GM21786 (cell line): ENCODE results near the gene WFDC10A.
"Not testable (repeated sequence)": the region's sequence is repeated elsewhere in the genome, so short reads cannot be mapped to it uniquely, and the experiment has no call there.

ENCODE experiments used
- ATAC-seq: cut with Tn5 transposase; IDR thresholded peaks from one replicate; pipeline ENCODE4 v1.9.1; 2021; ENCODE audit not compliant: unreplicated experiment

The WFDC10A gene

DNA sequence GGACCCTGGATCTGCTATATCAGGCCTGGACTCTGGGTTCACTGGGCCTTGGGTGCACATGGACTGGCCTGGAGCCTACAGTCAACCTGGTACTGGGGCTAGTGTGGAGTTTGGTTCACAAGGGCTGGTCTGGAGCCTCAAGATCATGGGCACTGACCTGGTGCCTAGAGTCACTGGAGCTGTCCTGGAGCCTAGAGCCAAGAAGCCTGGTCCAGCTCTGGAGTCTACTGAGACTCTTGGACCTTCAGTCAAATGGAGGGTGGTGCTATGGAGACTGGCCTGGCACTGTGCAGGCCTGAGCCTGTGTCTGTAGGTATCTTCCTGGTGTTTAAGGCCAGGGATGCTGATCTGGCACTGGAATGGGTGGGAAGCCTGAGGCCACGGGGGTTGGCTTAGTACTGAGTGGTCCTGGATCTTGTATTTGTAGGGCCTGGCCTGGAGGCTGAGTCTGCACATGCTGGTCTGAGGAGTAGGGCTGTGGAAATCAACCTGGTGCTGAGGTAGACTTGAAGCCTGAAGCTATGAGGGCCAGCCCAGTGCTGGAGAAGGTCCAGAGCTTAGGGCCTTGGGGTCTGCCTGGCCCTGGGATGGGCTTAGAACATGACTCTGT is 18.0 kb downstream of the WFDC10A start:
- ATAC-seq: no peak

- no peak for ATAC-seq
These were observed 19.8 kb downstream of the WFDC10A start for GRCh38 chr20:45649312-45649863.

DNA sequence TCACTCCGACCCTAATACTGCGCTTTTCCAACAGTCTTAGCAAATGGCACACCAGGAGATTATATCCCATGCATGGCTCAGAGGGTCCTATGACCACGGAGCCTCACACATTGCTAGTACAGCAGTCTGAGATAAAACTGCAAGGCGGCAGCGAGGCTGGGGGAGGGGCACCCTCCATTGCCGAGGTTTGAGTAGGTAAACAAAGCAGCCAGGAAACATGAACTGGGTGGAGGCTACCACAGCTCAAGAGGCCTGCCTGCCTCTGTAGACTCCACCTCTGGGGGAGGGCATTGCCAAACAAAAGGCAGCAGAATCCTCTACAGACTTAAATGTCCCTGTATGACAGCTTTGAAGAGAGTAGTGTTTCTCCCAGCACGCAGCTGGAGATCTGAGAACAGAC is 22.2 kb downstream of the WFDC10A start:
- not testable (repeated sequence) for ATAC-seq

- not testable (repeated sequence) for ATAC-seq
These were observed 27.5 kb downstream of the WFDC10A start for GRCh38 chr20:45657038-45657437.

DNA sequence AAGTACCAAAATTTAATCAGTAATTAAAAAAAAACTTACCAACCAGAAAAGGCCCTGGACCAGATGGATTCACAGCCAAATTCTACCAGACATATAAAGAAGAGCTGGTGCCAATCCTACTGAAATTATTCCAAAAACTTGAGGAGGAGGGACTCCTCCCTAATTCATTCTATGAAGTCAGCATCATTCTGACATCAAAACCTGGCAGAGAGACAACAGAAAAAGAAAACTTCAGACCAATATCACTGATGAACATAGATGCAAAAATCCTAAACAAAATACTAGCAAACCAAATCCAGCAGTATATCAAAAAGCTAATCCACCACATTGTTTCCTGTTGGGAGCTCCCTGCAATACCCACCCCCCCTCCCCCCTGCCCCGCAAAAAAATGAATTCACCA is 40.6 kb downstream of the WFDC10A start, which contains the start of gene WFDC11:
TSS of gene WFDC11 (minus strand) at position 101 of the 400 bp plus-strand sequence. CDS start 19,639 bp downstream, outside the sequence.
- ATAC-seq: no peak

DNA sequence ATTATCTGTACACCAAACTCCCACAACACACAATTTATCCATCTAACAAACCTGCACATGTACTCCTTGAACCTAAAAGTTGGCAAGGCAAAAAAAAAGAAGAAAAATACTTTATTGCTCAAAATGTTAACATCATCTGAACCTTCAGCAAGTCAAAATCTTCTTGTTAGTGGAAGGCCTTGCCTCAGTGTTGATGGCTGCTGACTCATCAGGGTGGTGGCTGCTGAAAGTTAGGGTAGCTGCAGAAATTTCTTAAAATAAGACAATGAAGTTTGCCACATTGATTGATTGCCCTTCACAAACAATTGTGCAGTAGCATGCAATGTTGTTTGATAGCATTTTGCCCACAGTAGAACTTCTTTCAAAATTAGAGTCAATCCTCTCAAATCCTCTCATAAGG is 43.2 kb downstream of the WFDC10A start:
- ATAC-seq: no peak

DNA sequence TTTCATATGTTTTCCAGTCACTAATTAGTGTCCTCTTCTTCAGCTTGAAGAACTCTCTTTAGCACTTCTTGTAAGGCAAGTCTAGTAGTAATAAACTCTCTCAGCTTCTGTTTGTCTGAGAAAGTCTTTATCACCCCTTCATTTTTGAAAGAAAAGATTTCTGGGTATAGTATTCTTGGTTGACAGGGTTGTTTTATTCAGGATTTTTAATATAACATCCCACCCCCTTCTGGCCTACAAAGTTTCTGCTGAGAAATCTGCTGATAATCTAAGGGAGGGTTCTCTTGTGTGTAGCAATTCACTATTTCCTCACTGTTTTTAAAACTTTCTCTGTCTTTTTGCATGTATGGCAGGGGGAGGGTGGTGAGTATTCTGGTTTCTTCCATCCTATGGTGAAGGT is 50.1 kb downstream of the WFDC10A start:
- ATAC-seq: no peak
